HEK293 (cell line): ENCODE measurements around the gene ZNF234.

Source experiments
- BCL11A ChIP-seq: fragments of 450-650 bp; formaldehyde crosslinking; IDR thresholded peaks from 2 replicates; pipeline ENCODE4 v1.5.1; 2016; ENCODE audit warnings: low read depth, missing biosample characterization, missing genetic modification characterization
- HOXA7 ChIP-seq: sonication (generic); formaldehyde crosslinking; IDR thresholded peaks from 2 replicates; pipeline ENCODE4 v1.8.1; 2022; ENCODE audit warnings: missing genetic modification reagents, borderline replicate concordance
- PRDM10 ChIP-seq: fragments of 450-650 bp; formaldehyde crosslinking; IDR thresholded peaks from 2 replicates; pipeline ENCODE4 v1.5.1; 2016; ENCODE audit warnings: missing biosample characterization, missing genetic modification characterization
- PRDM2 ChIP-seq: fragments of 450-650 bp; formaldehyde crosslinking; IDR thresholded peaks from 2 replicates; pipeline ENCODE4 v1.5.1; 2016; ENCODE audit warnings: missing biosample characterization, missing genetic modification characterization, borderline replicate concordance
- SCRT1 ChIP-seq: fragments of 450-650 bp; formaldehyde crosslinking; IDR thresholded peaks from 2 replicates; pipeline ENCODE4 v1.5.1; 2016; ENCODE audit warnings: missing biosample characterization, missing genetic modification characterization, borderline replicate concordance
- SP3 ChIP-seq: fragments of 450-650 bp; formaldehyde crosslinking; IDR thresholded peaks from 2 replicates; pipeline ENCODE4 v1.5.1; 2016; ENCODE audit warnings: missing biosample characterization, missing genetic modification characterization
- SP7 ChIP-seq: fragments of 450-650 bp; formaldehyde crosslinking; IDR thresholded peaks from 2 replicates; pipeline ENCODE4 v1.5.1; 2016; ENCODE audit warnings: missing biosample characterization, missing genetic modification characterization
- ZBTB49 ChIP-seq: fragments of 450-650 bp; formaldehyde crosslinking; IDR thresholded peaks from 2 replicates; pipeline ENCODE4 v1.5.1; 2016; ENCODE audit warnings: missing biosample characterization, missing genetic modification characterization, low read depth
- ZFP41 ChIP-seq: fragments of 450-650 bp; formaldehyde crosslinking; IDR thresholded peaks from 2 replicates; pipeline ENCODE4 v1.5.1; 2016; ENCODE audit warnings: missing biosample characterization, missing genetic modification characterization, borderline replicate concordance
- ZNF138 ChIP-seq: fragments of 450-650 bp; formaldehyde crosslinking; IDR thresholded peaks from 2 replicates; pipeline ENCODE4 v1.5.1; 2016; ENCODE audit warnings: missing biosample characterization, missing genetic modification characterization, borderline replicate concordance
- ZNF2 ChIP-seq: fragments of 450-650 bp; formaldehyde crosslinking; IDR thresholded peaks from 2 replicates; pipeline ENCODE4 v1.5.1; 2016; ENCODE audit warnings: missing biosample characterization, missing genetic modification characterization
- ZNF211 ChIP-seq: fragments of 450-650 bp; formaldehyde crosslinking; IDR thresholded peaks from 2 replicates; pipeline ENCODE4 v1.5.1; 2016; ENCODE audit warnings: low read depth, missing biosample characterization, missing genetic modification characterization
- ZNF214 ChIP-seq: fragments of 450-650 bp; formaldehyde crosslinking; IDR thresholded peaks from 2 replicates; pipeline ENCODE4 v1.5.1; 2017; ENCODE audit warnings: missing biosample characterization, mild to moderate bottlenecking, missing genetic modification characterization, borderline replicate concordance
- ZNF248 ChIP-seq: fragments of 450-650 bp; formaldehyde crosslinking; IDR thresholded peaks from 2 replicates; pipeline ENCODE4 v1.5.1; 2017; ENCODE audit warnings: missing biosample characterization, missing genetic modification characterization
- ZNF26 ChIP-seq: fragments of 450-650 bp; formaldehyde crosslinking; IDR thresholded peaks from 2 replicates; pipeline ENCODE4 v1.5.1; 2016; ENCODE audit warnings: missing biosample characterization, missing genetic modification characterization
- ZNF274 ChIP-seq, 2 experiments: fragments of 200-500 bp in 1 of 2; fragments of 450-650 bp in 1 of 2; sonication (Bioruptor generic) in 1 of 2; formaldehyde crosslinking in 1 of 2; IDR thresholded peaks; 2 replicates each; pipeline versions ENCODE4 v1.5.1 to v1.6.1; 2014 to 2016; ENCODE audit warnings: borderline replicate concordance in 1 of 2, inconsistent platforms in 1 of 2, low read length in 1 of 2, missing biosample characterization in 1 of 2, missing genetic modification characterization in 1 of 2
- ZNF391 ChIP-seq: fragments of 450-650 bp; formaldehyde crosslinking; IDR thresholded peaks from 2 replicates; pipeline ENCODE4 v1.5.1; 2016; ENCODE audit warnings: low read depth, missing biosample characterization, missing genetic modification characterization, borderline replicate concordance
- ZNF423 ChIP-seq: fragments of 450-650 bp; formaldehyde crosslinking; IDR thresholded peaks from 2 replicates; pipeline ENCODE4 v1.5.1; 2016; ENCODE audit warnings: missing biosample characterization, missing genetic modification characterization
- ZNF501 ChIP-seq: fragments of 450-650 bp; formaldehyde crosslinking; IDR thresholded peaks from 2 replicates; pipeline ENCODE4 v1.5.1; 2016; ENCODE audit warnings: missing biosample characterization, missing genetic modification characterization
- ZNF560 ChIP-seq: fragments of 450-650 bp; formaldehyde crosslinking; IDR thresholded peaks from 2 replicates; pipeline ENCODE4 v1.5.1; 2017; ENCODE audit warnings: missing biosample characterization, missing genetic modification characterization, borderline replicate concordance
- ZNF621 ChIP-seq: fragments of 450-650 bp; formaldehyde crosslinking; IDR thresholded peaks from 2 replicates; pipeline ENCODE4 v1.5.1; 2017; ENCODE audit warnings: missing biosample characterization, missing genetic modification characterization
- ZNF664 ChIP-seq: fragments of 450-650 bp; formaldehyde crosslinking; IDR thresholded peaks from 2 replicates; pipeline ENCODE4 v1.5.1; 2016; ENCODE audit warnings: missing biosample characterization, missing genetic modification characterization
- ZNF670 ChIP-seq: fragments of 450-650 bp; formaldehyde crosslinking; IDR thresholded peaks from 2 replicates; pipeline ENCODE4 v1.5.1; 2016; ENCODE audit warnings: missing biosample characterization, missing genetic modification characterization, low read depth
- ZSCAN18 ChIP-seq: fragments of 450-650 bp; formaldehyde crosslinking; IDR thresholded peaks from 2 replicates; pipeline ENCODE4 v1.5.1; 2016; ENCODE audit warnings: missing biosample characterization, missing genetic modification characterization

ZNF234 gene

GRCh38 chr19:44113138-44113783 is 28.1 kb upstream of the ZNF234 start, which contains the start of gene ZNF225 (continued):
- no peak for TF ChIP-seq PRDM2 (tag by site-specific recombination)
- TF ChIP-seq ZNF501 (tag by site-specific recombination), result 0 out of 2 replicates have a peak, but pooled peaks have one; percentile 34
- TF ChIP-seq SP7 (tag by site-specific recombination), result peak; percentile 83; the same call in 1 of the 2 replicates
- no peak for TF ChIP-seq ZFP41 (tag by site-specific recombination)
- TF ChIP-seq ZNF391 (tag by site-specific recombination), result peak; percentile 76; the same call in 1 of the 2 replicates
- TF ChIP-seq SCRT1 (tag by site-specific recombination), result peak; percentile 100
- TF ChIP-seq ZNF621 (tag by site-specific recombination), result no peak
- peak; percentile 97 for TF ChIP-seq BCL11A (tag by site-specific recombination)
- TF ChIP-seq ZNF560 (tag by site-specific recombination), result no peak
- TF ChIP-seq ZNF274 (IDR thresholded peaks at IDR 0.05; ENCODE audit: low read length), result no peak
- no peak for TF ChIP-seq ZNF274 (tag by site-specific recombination; IDR thresholded peaks at IDR 0.05; ENCODE audit: borderline replicate concordance)
- no peak for TF ChIP-seq HOXA7 (CRISPR knock-in tag)
- no peak for TF ChIP-seq ZNF211 (tag by site-specific recombination)
- no peak for TF ChIP-seq ZNF423 (tag by site-specific recombination)
- peak; percentile 95 for TF ChIP-seq PRDM10
- TF ChIP-seq ZNF138 (tag by site-specific recombination), result no peak
- peak; percentile 97 for TF ChIP-seq ZNF2 (tag by site-specific recombination)
- TF ChIP-seq ZNF214 (tag by site-specific recombination), result no peak
- no peak for TF ChIP-seq ZNF664
- TF ChIP-seq ZNF248 (tag by site-specific recombination), result no peak
- no peak for TF ChIP-seq ZNF670
- TF ChIP-seq ZNF26 (tag by site-specific recombination), result no peak
- no peak for TF ChIP-seq ZBTB49 (tag by site-specific recombination)
- TF ChIP-seq SP3, result peak; percentile 97
- peak; percentile 64; the same call in 1 of the 2 replicates for TF ChIP-seq ZSCAN18 (tag by site-specific recombination)
